GM19193 (cell line): ENCODE data around the gene DPM3.

ENCODE experiments used
- POLR2A ChIP-seq: IDR thresholded peaks from 4 replicates; pipeline ENCODE4 v1.6.1; 2011; ENCODE audit not compliant: insufficient read depth, insufficient read length; ENCODE audit errors: extremely low read depth

The DPM3 gene

GRCh38 chr1:155170101-155170785 is 29.9 kb upstream of the DPM3 start:
- TF ChIP-seq POLR2A: no peak

GRCh38 chr1:155169541-155169940 is 29.2 kb upstream of the DPM3 start:
- no peak for TF ChIP-seq POLR2A

- TF ChIP-seq POLR2A: no peak
These were observed 28.3 kb upstream of the DPM3 start for GRCh38 chr1:155168456-155169210.

GRCh38 chr1:155167166-155168104 is 27.1 kb upstream of the DPM3 start:
- TF ChIP-seq POLR2A: no peak

- no peak for TF ChIP-seq POLR2A
These were observed 26.3 kb upstream of the DPM3 start for GRCh38 chr1:155166471-155167165.

GRCh38 chr1:155166051-155166470 is 25.7 kb upstream of the DPM3 start:
- TF ChIP-seq POLR2A: no peak

GRCh38 chr1:155160128-155160527 is 19.8 kb upstream of the DPM3 start:
- no peak for TF ChIP-seq POLR2A

GRCh38 chr1:155158991-155159390 is 18.7 kb upstream of the DPM3 start:
- no peak for TF ChIP-seq POLR2A

GRCh38 chr1:155145491-155145890 is 5.2 kb upstream of the DPM3 start:
- TF ChIP-seq POLR2A: no peak

- no peak for TF ChIP-seq POLR2A
These were observed 1.4 kb upstream of the DPM3 start for GRCh38 chr1:155141749-155142148.

- TF ChIP-seq POLR2A: no peak
These were observed 261 bp upstream of the DPM3 start for GRCh38 chr1:155140630-155140953.

GRCh38 chr1:155137154-155137949 is 3.0 kb downstream of the DPM3 start:
- no peak for TF ChIP-seq POLR2A

GRCh38 chr1:155136748-155137147 is 3.6 kb downstream of the DPM3 start:
- TF ChIP-seq POLR2A: no peak
